Neural cell (in vitro differentiated cells): ENCODE data around the gene ZCWPW2. TPM values are rescaled to one million over a fixed set of nuclear protein-coding genes. Genes with fewer than 3 reads are reported as not detected.

Experiments
- H2AFZ ChIP-seq: fragments of 200-600, 300-800 bp; sonication (generic), shearing (Covaris generic); 2 replicates; pipeline ENCODE4 v1.6.0; 2014; ENCODE audit warnings: low read depth, mild to moderate bottlenecking, antibody characterized with exemption, low read length, moderate library complexity
- H3F3A ChIP-seq: fragments of 200-600 bp; shearing (Covaris generic); 2 replicates; pipeline ENCODE4 v1.6.1; 2016; ENCODE audit warnings: mild to moderate bottlenecking, moderate library complexity, mixed read lengths, antibody characterized with exemption, low read length; ENCODE audit not compliant: insufficient read depth, poor library complexity, severe bottlenecking
- H3K27ac ChIP-seq: fragments of 200-600, 300-800 bp; sonication (generic), shearing (Covaris generic); 2 replicates; pipeline ENCODE4 v1.5.1; 2014; ENCODE audit warnings: mild to moderate bottlenecking, low read length, moderate library complexity
- H3K27me3 ChIP-seq: fragments of 300-800, 200-600 bp; sonication (generic), shearing (Covaris generic); 2 replicates; pipeline ENCODE4 v1.6.0; 2014; ENCODE audit warnings: mild to moderate bottlenecking, low read depth, low read length, moderate library complexity; ENCODE audit not compliant: insufficient read depth
- H3K36me3 ChIP-seq: fragments of 300-800, 200-600 bp; sonication (generic), shearing (Covaris generic); 2 replicates; pipeline ENCODE4 v1.5.1; 2014; ENCODE audit warnings: mild to moderate bottlenecking, antibody characterized with exemption, low read length, moderate library complexity; ENCODE audit not compliant: insufficient read depth
- H3K4me2 ChIP-seq: fragments of 300-800, 200-600 bp; sonication (generic), shearing (Covaris generic); 2 replicates; pipeline ENCODE4 v1.6.0; 2014; ENCODE audit warnings: mild to moderate bottlenecking, low read length
- H3K4me3 ChIP-seq: fragments of 300-800, 200-600 bp; sonication (generic), shearing (Covaris generic); 2 replicates; pipeline ENCODE4 v1.5.1; 2014; ENCODE audit warnings: mild to moderate bottlenecking, low read length, moderate library complexity
- H3K79me2 ChIP-seq: fragments of 200-600 bp; shearing (Covaris generic); replicated peaks from 2 replicates; pipeline ENCODE4 v1.6.0; 2014; ENCODE audit warnings: mild to moderate bottlenecking, low read length, moderate library complexity; ENCODE audit not compliant: insufficient read depth
- H3K9ac ChIP-seq: fragments of 300-800, 200-600 bp; sonication (generic), shearing (Covaris generic); 2 replicates; pipeline ENCODE4 v1.6.1; 2016; ENCODE audit warnings: mild to moderate bottlenecking, low read length, mixed read lengths
- H3K9me2 ChIP-seq: fragments of 200-600 bp; shearing (Covaris generic); 2 replicates; pipeline ENCODE4 v1.6.1; 2016; ENCODE audit warnings: mild to moderate bottlenecking, low read length, mixed read lengths; ENCODE audit not compliant: insufficient read depth
- H3K9me3 ChIP-seq: fragments of 200-600, 300-800 bp; sonication (generic), shearing (Covaris generic); 2 replicates; pipeline ENCODE4 v1.6.1; 2016; ENCODE audit warnings: mild to moderate bottlenecking, mixed run types, low read length, moderate library complexity, mixed read lengths
- H4K20me1 ChIP-seq: fragments of 200-600 bp; shearing (Covaris generic); 2 replicates; pipeline ENCODE4 v1.6.1; 2016; ENCODE audit warnings: mild to moderate bottlenecking, mixed run types; ENCODE audit not compliant: insufficient read depth
- EP300 ChIP-seq: fragments of 450-650 bp; conservative IDR thresholded peaks from 2 replicates; pipeline ENCODE4 v1.6.1; 2014; ENCODE audit warnings: antibody characterized with exemption, mild to moderate bottlenecking, moderate library complexity; ENCODE audit not compliant: poor library complexity, severe bottlenecking
- EZH2 ChIP-seq: fragments of 200-600, 300-800 bp; shearing (Covaris generic), sonication (generic); IDR thresholded peaks from 2 replicates; pipeline ENCODE4 v1.6.1; 2014; ENCODE audit warnings: antibody characterized with exemption, low read length, borderline replicate concordance, mild to moderate bottlenecking; ENCODE audit not compliant: insufficient read depth, poor library complexity, severe bottlenecking
- MXI1 ChIP-seq: fragments of 450-650 bp; conservative IDR thresholded peaks from 2 replicates; pipeline ENCODE4 v1.6.1; 2014; ENCODE audit warnings: antibody characterized with exemption, mild to moderate bottlenecking; ENCODE audit not compliant: poor library complexity, severe bottlenecking
- POLR2AphosphoS5 ChIP-seq: IDR thresholded peaks from 2 replicates; pipeline ENCODE4 v1.6.1; 2012
- RAD21 ChIP-seq: fragments of 450-650 bp; conservative IDR thresholded peaks from 2 replicates; pipeline ENCODE4 v1.6.1; 2014; ENCODE audit warnings: antibody characterized with exemption, mild to moderate bottlenecking, moderate library complexity
- SMC3 ChIP-seq: fragments of 450-650 bp; conservative IDR thresholded peaks from 2 replicates; pipeline ENCODE4 v1.6.1; 2014; ENCODE audit warnings: antibody characterized with exemption, mild to moderate bottlenecking, moderate library complexity; ENCODE audit not compliant: poor library complexity
- TAF1 ChIP-seq: IDR thresholded peaks from 2 replicates; pipeline ENCODE4 v1.6.1; 2012; ENCODE audit warnings: low read depth
- polyA minus RNA-seq: library from RNA; depleted of rRNA, polyadenylated mRNA; stranded (reverse); fragments of >200 nt; gene quantifications from 2 replicates; pipeline ENCODE4 v1.2.3, GENCODE V29; 2014
- polyA plus RNA-seq: library from polyadenylated mRNA; depleted of rRNA; stranded (reverse); fragments of >200 nt; gene quantifications from 2 replicates; pipeline ENCODE4 v1.2.3, GENCODE V29; 2014
- TF ChIP-seq, protein P1 (sequence below): IDR thresholded peaks from 2 replicates; pipeline ENCODE4 v1.6.1; 2012; ENCODE audit warnings: borderline replicate concordance
- TF ChIP-seq, protein P2 (sequence below): fragments of 450-650 bp; IDR thresholded peaks from 2 replicates; pipeline ENCODE4 v1.5.1; 2014; ENCODE audit warnings: antibody characterized with exemption, mild to moderate bottlenecking, moderate library complexity; ENCODE audit not compliant: poor library complexity, severe bottlenecking

The ZCWPW2 gene, protein sequence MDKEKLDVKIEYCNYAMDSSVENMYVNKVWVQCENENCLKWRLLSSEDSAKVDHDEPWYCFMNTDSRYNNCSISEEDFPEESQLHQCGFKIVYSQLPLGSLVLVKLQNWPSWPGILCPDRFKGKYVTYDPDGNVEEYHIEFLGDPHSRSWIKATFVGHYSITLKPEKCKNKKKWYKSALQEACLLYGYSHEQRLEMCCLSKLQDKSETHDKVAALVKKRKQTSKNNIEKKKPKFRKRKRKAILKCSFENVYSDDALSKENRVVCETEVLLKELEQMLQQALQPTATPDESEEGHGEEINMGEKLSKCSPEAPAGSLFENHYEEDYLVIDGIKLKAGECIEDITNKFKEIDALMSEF
- 0.48 and 1.0 TPM in 2 replicates for polyA plus RNA-seq
- not detected in 2 replicates for polyA minus RNA-seq

DNA sequence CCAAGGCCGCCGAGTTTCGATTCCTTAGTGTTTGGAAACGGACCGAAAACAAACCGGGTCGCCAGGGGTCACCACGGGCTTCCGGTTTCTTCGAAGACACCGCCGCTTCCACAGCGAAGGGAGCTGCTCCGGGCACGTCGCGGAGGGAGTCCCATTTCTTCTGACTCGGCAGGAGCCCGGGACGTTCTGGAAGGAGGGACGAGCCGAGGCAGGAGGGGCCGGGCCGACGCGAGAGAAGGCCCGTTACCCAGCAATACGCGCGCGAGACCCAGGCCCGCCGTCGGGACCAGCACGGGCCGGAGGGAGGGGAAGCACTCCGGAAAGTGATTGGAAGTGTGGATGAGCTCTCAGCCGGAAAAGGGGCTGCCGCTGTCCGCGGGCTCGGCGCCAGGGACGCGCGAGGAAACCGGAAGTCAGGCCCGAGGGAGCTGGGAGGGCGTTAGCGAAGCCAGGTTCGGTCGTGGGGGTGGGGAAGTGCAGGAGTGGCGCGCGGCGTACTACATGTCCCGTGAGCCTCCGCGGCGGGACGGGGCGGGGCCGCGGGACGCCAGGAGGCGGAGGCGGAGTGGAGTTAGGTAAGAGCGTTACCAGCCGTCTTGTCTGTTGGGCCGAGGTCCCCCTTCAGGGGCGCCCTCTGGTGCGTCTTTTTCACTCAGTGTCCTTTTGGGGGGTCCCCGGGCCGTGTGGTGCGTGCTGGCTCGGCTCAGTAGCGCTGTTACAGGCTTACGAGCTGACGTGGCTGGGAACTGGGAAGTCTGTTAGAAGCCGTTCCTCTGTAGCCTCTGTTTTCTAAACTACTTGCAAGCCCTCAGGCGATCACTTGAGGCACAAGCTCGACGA lies at the start of gene ZCWPW2, which contains the start of gene AZI2:
Gene ZCWPW2 (plus strand): TSS at position 93 of the 840 bp plus-strand sequence. CDS start 64,348 bp downstream, outside the sequence.
Gene AZI2 (minus strand): TSS at position 196 of the 840 bp plus-strand sequence. CDS start 8,207 bp downstream, outside the sequence.
- Histone ChIP-seq H3K9me2 (no peaks in the 10 kb centered on the region), H2AFZ (peak within 1 kb of the TSS; percentile 100), H3K27ac (peak within 1 kb of the TSS; percentile 95), H3K36me3 (no peaks in the 10 kb centered on the region), H3K9ac (peak within 1 kb of the TSS; percentile 96), H3K9me3 (no peaks in the 10 kb centered on the region), H3F3A (no peaks in the 10 kb centered on the region), H3K79me2 (peaks cover 45% of the 10 kb centered on the region), H3K27me3 (no peaks in the 10 kb centered on the region), H4K20me1 (no peaks in the 10 kb centered on the region), H3K4me2 (peak within 1 kb of the TSS; percentile 88), H3K4me3 (peak within 1 kb of the TSS; percentile 87)
- peak; percentile 60 for TF ChIP-seq EP300
- TF ChIP-seq, protein P1, sequence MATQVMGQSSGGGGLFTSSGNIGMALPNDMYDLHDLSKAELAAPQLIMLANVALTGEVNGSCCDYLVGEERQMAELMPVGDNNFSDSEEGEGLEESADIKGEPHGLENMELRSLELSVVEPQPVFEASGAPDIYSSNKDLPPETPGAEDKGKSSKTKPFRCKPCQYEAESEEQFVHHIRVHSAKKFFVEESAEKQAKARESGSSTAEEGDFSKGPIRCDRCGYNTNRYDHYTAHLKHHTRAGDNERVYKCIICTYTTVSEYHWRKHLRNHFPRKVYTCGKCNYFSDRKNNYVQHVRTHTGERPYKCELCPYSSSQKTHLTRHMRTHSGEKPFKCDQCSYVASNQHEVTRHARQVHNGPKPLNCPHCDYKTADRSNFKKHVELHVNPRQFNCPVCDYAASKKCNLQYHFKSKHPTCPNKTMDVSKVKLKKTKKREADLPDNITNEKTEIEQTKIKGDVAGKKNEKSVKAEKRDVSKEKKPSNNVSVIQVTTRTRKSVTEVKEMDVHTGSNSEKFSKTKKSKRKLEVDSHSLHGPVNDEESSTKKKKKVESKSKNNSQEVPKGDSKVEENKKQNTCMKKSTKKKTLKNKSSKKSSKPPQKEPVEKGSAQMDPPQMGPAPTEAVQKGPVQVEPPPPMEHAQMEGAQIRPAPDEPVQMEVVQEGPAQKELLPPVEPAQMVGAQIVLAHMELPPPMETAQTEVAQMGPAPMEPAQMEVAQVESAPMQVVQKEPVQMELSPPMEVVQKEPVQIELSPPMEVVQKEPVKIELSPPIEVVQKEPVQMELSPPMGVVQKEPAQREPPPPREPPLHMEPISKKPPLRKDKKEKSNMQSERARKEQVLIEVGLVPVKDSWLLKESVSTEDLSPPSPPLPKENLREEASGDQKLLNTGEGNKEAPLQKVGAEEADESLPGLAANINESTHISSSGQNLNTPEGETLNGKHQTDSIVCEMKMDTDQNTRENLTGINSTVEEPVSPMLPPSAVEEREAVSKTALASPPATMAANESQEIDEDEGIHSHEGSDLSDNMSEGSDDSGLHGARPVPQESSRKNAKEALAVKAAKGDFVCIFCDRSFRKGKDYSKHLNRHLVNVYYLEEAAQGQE, result no peak
- TF ChIP-seq POLR2AphosphoS5, result peak; percentile 83
- TF ChIP-seq SMC3, result peak; percentile 38
- TF ChIP-seq MXI1, result peak; percentile 45
- TF ChIP-seq, protein P2, sequence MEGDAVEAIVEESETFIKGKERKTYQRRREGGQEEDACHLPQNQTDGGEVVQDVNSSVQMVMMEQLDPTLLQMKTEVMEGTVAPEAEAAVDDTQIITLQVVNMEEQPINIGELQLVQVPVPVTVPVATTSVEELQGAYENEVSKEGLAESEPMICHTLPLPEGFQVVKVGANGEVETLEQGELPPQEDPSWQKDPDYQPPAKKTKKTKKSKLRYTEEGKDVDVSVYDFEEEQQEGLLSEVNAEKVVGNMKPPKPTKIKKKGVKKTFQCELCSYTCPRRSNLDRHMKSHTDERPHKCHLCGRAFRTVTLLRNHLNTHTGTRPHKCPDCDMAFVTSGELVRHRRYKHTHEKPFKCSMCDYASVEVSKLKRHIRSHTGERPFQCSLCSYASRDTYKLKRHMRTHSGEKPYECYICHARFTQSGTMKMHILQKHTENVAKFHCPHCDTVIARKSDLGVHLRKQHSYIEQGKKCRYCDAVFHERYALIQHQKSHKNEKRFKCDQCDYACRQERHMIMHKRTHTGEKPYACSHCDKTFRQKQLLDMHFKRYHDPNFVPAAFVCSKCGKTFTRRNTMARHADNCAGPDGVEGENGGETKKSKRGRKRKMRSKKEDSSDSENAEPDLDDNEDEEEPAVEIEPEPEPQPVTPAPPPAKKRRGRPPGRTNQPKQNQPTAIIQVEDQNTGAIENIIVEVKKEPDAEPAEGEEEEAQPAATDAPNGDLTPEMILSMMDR, result peak; percentile 65
- TF ChIP-seq RAD21, result peak; percentile 47
- no peak for TF ChIP-seq EZH2
- peak; percentile 66 for TF ChIP-seq TAF1

DNA sequence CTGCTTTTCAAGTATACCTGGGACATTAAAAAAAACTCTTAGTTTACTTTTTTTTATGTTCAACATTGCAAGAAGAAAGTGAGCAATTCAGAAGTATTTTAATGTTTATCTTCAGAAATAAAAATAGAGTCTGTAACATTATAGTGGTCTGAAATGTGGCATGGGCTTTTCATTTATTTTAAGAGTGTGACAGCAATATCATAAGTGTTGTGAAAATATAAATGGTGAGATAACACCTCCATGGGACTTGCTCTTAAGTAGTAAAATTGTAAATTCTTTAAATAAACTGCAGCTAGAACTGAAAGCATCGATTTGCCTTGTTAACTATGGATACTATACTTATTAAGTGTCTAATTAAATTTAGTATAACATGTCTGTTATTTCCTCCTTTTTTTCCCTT lies 48.8 kb upstream of the ZCWPW2 start:
- H3K27me3 ChIP-seq, result no peaks in the 10 kb centered on the region
- no peaks in the 10 kb centered on the region for H4K20me1 ChIP-seq
- H3K9me3 ChIP-seq, result no peaks in the 10 kb centered on the region
- no peaks in the 10 kb centered on the region for H3F3A ChIP-seq
- no peak overlapping the region for H3K4me2 ChIP-seq
- H3K36me3 ChIP-seq, result no peaks in the 10 kb centered on the region
- H3K9ac ChIP-seq, result no peak overlapping the region
- no peak overlapping the region for H3K4me3 ChIP-seq
- no peak for TF ChIP-seq POLR2AphosphoS5
- no peak for TF ChIP-seq MXI1
- TF ChIP-seq RAD21, result no peak
- TF ChIP-seq, protein P1, result no peak
- TF ChIP-seq TAF1, result no peak
- TF ChIP-seq, protein P2, result no peak
- TF ChIP-seq EZH2, result no peak
- no peak for TF ChIP-seq SMC3
- no peak for TF ChIP-seq EP300
- no peak overlapping the region for H3K27ac ChIP-seq
- no peaks in the 10 kb centered on the region for H3K79me2 ChIP-seq
- H3K9me2 ChIP-seq, result no peaks in the 10 kb centered on the region
- no peak overlapping the region for H2AFZ ChIP-seq
